Amniotic epithelial cell (primary cell): Measurements from ENCODE around the gene INSRR.

Source experiments
- DNase-seq: peaks from one replicate; pipeline ENCODE4 v3.0.0-alpha.2; 2010; ENCODE audit warnings: low read depth

Gene INSRR

DNA sequence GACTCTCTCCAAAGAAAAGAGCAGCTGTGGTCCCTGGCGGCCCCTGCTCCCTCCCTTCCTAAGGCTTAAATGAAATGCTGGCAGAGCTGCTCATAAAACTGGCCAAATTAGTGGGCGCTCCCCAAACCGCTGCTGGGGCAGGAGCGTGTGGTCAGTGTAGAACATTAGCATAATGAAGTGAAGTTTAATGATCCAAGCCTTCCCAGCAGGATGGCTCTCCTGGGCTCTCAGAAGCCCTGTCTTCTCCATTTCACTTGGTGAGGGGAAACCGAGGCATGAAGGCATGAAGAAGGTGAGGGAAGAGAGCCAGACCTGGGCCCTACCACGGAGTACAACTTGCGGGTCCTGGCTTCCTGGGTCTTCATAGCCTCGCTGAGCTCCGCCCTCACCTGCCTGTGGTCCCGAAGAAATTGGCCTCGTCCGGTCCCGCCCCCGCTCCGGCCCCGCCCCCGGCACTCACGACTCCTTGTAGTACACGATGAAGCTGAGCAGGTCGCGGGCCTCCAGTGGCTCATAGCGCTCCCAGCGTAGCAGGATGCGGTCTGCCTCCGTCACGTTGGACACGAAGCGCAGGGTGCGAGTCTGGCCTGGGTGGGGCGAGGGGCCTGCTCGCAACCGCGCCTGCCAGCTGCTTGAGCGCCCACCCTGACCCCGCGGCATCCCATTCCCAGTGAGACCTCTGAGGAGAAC, 10.3 kb downstream of the INSRR start:
- DNase-seq: no peak

DNA sequence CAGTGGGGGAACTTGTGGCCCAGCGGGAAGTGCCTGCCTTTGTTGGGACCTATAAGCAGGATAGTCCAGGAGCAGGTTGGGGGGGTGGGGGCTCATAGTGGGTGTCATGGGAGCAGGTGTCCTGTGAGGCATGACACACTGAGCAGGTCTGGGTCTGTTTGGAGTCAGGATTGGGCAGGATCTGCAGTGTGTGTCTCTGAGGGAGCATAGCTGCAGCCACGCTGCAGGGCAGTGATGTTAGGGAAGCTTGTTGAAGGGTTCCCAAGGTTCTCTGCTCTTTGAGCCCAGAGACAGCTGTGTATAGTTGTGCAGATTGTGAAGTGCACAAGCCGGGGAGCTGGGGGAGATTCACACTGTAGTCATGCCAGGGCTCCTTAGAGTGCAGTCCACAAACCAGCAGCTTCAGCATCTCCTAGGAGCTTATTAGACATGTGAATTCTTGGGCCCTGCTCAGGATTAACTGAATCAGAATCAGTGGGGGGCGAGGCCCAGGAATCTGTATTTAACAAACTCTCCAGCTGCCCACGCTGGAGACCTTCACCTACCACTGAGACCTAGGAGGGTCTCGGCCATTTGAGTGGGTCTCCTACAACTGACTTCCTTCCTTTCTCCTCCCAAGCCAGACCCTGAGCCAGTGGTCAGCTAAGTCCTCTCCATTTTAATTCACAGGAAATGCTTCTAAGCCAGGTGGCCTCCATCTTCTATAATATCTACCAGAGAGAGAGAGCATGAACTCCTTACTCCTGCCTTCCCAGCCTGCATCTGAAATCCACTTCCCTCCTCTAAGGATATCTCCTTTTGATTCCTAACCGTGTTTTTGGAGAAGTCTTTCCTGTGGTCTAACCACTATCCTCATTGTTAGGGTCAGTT, 11.1 kb downstream of the INSRR start:
- no peak for DNase-seq

DNA sequence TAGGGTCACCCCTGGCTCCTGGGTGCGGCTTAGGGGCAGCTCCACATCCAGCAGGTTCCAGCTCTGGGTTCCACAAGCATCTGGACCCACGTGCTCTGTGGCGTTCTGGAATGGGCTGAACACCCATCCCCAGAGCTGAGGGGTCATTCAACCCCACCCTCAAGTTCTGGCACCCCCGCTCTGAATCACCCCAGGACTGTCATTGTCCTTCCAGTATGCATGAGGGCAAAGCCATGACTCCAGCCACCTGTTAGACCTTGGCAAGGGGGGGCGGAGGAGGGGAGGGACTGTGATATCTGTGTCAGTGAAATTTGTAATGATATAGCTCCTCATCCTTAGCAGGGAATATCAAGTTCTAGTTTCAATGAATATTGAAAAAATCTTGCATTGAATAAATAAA, 12.3 kb downstream of the INSRR start:
- DNase-seq: no peak

DNA sequence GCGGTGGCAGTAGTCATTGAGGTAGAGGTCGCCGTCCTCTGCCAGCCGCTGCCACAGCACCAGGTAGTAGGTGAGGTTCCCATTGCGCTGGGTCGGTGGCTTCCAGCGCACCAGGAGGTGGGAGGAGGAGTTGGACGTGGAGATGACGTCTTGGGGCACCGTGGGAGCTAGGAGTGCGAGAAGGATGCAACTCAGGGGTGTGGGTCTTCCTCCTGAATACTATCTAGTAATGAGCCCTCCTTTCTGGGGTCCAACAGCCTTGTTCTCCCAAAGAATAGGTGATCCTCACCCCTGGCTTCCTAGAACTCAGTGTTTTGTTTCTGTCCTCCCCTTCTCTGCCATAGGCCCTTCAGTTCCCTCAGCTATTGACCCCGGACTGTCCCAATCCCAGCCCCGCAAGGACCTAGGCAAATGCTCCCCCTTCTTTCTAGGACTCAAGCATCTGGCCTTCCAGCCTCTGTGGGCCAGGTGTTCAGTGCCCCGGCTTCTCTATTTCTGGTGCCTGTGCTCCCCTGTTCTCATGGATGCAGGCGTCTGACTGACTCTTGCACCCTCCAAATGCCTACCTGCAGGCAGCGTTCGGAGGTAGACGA, 12.9 kb downstream of the INSRR start:
- no peak for DNase-seq

DNA sequence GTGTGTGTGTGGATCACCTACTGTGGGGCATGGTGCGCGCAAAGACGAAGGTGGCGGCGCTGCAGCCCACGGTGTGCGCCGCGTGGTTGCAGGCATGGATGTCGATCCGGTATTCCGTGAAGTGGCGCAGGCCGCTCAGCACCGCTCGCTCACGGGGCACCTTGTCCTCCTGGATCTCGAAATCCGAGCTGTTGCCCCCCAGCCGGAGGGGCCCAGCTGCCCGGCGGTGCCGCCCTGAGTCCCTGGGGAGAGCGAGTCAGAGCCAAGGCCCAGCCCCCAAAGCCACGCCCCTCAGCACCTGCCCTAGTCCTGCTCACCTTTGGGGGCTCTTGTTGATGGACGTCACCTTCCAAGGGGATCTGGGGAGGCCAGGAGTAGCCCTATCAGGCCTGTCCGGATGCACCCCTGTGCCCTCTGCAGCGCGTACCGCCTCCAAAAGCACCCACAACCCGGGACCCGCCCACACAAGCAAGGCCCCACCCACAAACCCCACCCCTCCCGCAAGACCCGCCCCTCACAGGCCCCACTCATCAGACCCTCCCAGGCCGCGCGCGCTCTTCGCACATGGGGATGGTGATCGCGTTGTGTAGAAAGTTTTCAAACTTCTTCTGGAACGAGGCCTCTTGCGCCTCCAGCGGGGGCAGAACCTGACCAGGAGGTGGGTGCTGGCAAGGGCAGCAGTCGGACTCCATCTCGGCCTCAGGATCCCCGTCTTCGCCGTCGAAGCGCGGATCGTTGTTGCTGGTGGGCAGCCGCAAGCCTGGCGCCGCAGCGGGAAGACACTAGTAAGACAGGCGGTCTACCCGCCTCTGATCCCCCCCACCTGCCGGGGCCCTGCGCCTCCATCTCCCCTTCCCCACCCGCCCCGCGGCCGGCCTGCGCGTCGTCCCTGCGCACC, 13.6 kb downstream of the INSRR start:
- DNase-seq: no peak

DNA sequence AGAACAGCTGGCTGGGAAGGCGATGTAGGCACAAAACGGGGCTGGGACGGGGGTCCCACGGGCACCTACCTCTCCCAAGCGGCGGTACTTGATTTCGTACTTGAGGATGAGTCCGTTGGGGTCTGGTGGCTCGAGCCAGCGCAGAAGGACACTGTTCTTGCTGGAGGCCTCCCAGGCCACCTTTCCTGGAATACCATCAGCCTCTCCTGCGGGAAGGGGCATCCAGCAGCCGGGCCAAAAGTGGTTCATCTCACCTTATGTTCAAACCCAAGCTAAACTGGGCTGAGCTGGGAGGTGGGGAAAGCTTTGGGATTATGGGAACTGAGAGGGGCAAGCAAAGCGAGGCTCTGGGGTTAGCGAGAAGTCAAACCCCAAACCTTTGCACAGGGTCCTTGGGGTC, 14.3 kb downstream of the INSRR start:
- no peak for DNase-seq

DNA sequence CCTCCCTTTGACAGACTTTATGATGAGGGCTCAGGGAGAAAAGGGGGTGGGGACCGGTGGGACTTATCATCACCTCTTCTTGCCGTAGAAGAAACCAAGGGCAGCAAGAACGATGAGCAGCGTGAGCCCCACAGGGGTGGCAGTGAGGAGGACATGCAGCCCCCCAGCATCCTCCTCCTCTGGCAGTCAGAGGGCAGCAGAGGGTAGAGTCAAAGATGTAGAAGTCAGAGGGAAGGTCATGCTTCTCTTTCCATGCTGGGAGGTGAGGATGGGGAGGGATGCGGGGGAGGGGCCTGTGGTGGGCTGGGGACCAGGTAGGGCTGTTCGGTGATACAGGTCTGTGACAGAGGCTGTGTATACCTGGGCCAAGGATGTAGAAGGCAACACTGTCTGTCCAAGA, 14.8 kb downstream of the INSRR start:
- no peak for DNase-seq

DNA sequence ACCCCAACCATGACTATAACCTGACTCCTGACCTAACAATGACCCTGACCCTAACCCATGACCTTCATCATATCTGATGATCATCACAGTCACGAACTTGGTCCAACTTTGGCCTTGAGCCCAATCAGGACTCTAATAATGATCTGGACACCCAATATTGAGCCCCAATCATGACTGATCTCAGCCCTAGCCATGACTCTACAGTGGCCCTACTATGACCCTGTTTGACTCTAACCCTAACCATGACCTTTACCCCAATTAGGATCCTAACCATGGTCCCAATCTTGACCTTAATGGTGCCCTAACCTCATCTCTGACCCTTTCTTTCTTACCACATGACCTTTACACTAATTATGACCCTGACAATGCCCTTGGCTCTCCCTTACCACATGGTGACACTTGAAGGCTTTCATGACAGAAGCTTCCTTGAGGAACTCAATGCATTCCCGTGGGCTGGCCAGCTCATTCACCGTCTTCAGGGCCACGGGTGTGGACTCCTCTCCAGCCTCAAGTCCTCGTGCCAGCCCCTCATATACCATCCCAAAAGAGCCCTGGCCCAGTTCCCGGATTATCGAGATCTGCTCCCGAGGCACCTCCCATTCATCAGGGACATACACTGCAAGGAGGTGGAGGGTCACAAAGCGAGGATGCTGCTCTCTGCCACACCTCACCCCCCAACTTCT, 16.2 kb downstream of the INSRR start:
- DNase-seq: no peak

DNA sequence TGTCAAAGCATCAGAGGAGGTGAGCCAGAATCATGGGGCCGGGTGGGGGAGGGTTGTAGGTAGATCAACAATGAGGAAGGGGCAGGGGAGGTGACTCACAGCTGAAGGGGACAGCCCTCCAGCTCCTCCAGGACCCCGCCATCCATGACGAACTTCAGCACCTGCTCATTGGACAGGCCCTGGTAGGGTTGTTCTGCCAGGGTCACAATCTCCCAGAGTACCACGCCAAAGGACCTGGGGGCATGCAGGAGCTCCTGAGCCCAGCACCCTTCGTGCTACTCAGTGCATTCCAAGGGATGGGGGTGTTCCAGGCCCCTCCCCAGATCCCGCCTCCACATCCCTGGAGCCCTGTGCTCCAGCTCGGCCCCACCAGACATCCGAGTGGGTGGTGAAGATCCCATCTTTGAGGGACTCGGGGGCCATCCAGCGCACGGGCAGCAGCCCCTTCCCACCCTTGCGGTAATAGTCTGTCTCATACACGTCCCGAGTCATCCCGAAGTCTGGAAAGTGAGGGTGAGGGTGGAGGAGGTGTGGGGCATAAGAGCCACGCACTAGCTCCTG, 17.5 kb downstream of the INSRR start:
- DNase-seq: no peak

DNA sequence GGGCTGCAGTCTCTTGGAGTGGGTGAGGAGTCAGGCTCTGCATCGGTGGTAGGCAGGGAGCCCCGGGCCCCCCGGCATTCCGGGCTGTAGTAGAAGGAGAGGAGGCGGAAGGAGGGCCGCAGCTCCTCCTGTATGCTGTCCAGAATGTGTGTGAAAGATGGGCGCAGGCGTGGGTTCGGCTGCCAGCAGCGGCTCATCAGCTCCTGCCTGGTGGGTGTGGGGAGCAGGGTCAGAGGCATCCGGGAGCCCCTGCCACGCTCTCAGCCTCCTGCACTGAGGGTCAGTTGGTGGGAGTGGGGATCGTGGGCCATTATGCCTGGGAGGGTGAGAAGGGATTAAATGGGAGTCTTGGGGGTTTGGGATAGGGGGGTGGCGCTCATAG, 18.0 kb downstream of the INSRR start:
- no peak for DNase-seq

DNA sequence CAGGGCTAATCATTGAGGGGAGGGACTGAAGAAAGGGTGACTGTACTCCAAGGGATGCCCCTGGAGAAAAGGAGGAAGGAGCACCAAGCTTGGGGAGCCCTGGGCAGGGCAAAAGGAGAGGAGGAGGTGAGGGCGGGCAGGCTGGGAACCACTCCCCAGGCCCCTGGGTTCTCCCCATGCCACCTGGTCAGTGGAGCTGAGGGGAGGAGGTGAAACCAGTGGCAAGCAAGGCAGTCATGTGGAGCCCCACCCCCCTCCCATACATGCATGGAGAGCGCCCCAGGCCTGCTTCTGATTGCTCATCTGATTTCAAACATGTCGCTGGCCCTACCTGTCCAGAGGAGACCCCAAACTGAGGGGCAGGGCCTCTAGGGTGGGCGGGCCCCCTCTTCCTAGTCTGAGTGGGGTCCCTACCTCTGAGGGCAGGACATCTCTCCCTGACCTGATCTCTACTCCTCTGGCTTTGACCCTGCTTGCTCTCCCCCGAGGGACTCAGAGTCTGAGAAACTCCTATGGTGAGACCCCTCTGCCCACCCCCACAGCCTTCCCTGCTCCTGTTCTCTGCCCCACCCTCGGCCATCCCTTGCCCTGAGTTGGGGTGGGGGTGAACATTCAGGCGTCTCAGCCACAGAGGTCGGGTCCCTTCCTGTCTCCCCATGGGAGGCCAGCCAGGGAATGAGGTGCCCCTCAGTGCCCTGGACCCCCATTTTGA, 18.6 kb downstream of the INSRR start:
- no peak for DNase-seq

DNA sequence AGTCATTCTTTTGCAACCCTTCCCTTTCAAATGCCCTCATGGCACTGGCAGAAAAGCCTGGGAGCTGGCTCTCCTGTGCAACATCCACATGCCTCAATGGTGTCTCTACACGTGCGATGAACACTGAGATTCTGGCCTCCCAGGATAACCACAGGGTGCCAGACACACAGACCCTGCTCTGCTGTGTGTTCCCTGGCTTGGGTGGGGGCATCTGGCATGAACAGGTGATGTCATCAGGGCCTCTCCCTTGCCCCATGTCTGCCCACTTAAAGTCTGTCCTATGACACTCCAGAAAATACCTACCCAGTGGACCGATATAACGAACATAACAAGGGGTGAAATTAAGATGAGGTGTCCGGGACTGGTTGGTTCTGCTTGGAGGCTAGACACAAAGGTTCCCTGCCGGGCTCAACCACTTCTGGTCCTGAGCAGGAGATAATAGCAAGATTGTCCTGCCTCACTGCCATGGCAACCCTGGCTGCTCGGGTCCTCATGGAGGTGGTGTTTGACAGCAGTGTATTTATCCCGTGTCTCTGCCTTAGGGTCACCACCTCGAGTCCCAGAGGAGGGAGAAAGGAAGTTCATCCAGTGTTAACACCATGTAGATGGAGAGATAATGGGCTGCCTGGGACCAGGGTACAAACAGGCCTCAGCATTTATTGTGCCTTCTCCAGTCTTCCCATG, 19.3 kb downstream of the INSRR start:
- no peak for DNase-seq

DNA sequence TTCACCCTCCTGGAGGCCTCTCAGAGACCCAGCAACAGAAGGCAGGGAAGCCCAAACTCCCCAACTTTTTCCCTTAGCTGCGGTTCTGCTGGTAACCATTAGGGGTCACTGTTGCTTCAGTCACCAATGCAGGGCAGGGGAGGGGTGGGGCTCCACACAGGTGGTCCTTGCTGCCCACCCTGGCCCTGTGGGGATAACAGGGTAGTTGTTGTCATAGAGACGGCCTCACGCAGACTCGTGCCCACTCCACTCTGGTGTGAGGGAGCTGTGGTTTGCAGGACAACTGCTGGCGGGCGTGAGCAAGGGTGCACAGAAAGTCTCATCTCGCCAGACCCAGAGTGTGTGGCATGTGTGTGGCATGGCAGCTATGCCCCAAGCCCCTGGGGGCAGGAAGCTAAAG, 19.9 kb downstream of the INSRR start:
- DNase-seq: no peak

DNA sequence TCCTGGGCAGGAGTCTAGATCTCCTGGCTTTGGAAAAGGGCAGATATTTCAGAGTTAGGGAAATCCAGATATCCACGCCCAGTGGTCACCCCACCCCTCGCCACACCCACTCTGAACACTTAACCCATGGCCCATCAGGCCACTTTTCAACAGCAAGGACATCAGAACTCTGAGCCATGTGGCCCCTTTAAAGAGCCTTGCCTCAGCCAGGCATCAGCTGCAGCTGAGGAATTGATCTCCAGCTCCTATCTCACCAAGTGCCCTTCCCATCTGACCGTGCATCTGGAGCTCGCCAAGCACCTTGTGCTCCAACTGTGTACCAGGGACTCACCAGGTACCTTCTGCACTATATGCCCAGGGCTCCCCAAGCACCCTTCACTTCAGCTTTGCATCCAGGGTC, 22.0 kb downstream of the INSRR start:
- DNase-seq: no peak

DNA sequence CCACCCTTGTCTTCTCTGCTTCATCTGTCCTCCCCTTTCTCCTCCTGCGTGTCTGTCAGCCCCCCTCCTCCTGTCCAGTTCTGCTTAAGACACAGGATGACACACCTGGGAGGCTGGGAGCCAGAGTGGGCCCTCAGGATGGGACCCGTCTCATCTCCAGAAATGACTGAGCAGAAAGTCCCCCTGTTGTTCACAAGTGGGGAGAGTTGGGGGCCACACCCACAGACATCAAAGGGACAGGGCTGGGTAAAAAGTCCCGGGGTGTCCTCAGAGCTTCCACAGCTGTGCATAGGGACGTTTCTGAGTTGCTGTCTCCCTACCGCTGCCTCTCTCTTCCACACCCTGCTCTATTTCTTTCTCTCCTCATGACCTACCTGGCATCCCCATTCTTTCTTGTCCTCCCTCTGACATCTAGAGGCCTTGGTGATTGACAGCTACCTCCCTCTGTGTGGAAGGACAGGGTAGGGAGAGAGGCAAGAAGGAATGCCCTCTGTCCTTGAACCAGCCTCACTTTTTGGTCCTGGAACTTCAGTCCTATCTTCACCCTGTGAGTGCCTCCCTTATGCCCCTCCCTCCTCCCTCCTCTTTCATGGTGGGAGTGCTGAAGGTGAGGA, 22.8 kb downstream of the INSRR start:
- no peak for DNase-seq

DNA sequence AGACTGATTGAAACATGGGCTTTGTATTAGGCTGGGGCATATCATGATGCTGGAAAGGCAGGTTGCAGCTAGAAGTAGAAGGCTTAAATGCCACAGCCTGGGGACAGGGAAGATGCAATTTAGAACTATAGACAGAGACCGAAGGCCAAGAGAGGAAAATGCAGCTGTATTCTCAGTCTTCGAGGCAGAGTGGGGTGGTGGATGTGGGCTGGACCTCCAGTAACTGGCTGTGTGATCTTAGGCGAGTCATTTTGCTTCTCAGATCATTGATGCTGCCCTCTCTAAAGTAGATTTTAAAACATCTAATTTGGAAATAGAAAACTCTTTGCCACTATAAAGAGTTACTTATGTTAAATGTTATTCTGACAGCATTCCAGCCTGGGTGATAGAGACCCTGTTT, 24.6 kb downstream of the INSRR start:
- no peak for DNase-seq

DNA sequence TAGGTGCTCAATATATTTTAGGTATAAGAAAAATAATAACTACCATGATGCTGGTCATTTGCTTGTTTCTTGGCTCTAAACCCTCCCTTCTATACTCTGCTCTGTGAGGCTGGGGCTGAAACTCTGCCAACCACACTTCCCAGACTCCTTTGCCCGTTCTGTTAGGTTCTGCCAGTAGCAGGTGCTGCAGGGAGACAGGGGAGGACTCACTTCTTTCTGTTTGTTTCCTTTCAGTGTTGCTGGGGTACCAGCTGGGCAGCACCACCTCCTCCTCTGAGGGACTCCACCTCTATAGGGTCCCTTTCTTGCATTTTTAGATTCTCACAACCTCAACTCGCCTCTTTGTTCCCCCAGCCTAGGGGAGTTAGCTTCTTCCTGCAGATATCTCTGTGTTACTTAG, 25.3 kb downstream of the INSRR start:
- no peak for DNase-seq

DNA sequence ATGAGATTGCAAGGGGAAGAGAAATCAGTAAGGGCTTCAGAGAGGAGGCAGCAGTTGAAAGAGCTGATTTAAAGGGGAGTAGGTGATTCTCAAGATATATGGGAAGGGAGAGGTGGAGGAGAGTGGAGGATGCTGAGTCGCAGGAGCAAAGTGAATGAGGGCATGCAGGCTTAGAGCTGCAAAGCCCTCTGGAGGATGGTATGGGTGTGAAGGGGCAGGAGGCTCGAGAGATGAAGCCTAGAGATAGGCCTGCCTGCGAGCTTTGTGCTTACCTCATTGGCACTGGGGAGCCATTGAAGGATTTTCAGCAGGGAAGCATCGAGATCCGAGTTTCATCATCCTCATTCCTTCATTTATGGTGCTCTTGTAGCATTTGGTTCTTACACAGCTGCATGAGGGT, 26.5 kb downstream of the INSRR start:
- DNase-seq: no peak

DNA sequence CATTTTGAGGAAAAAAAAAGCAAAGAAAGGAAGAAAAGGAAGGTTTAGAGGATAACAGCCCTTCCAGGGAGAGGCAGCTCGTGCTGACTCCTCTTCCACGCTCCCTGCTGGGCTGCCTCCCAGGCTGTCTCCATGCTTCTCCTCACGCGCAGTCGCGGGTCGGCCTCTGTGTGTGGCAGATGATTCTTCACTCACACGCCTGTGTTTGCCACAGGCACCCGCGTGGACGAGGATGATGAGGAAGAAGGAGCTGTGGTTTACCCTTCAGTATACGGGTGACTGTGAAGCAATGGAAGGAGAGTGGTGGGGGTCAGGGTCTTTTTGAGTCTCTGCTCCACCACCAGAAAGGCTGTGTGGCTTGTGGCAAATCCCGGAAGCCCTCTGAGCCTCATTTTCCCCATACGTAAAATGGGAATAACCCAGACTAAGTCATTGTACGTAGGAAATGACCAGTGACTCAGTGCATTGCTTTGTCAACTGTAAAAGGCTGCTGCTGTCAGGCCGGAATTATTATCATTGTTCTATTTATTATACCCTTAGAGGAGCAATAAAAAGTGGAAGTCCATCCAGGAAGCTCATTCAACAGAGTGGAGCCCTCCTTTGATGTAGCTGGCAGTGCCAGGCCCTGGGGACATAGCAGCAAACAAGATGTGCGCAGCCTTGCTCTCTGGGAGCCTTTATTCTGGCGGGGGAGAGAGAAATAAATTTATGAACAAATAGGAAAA, 30.4 kb downstream of the INSRR start:
- DNase-seq: no peak
